Skeletal muscle satellite cell (primary cell): Measurements from ENCODE around the gene ANXA1.
A peak's percentile ranks its signal among the peaks of the same experiment; 100 is the strongest.
"Not testable (repeated sequence)": the region's sequence is repeated elsewhere in the genome, so short reads cannot be mapped to it uniquely, and the experiment has no call there.

Source experiments
- H3K27me3 ChIP-seq: 2 replicates; pipeline ENCODE4 v1.7.0; 2013; ENCODE audit warnings: low read length; ENCODE audit not compliant: control insufficient read depth, insufficient read depth
- H3K36me3 ChIP-seq: 2 replicates; pipeline ENCODE4 v1.7.0; 2013; ENCODE audit warnings: mild to moderate bottlenecking, control low read depth, low read length; ENCODE audit not compliant: insufficient read depth
- H3K4me1 ChIP-seq: 2 replicates; pipeline ENCODE4 v1.7.0; 2013; ENCODE audit warnings: low read length; ENCODE audit not compliant: control insufficient read depth, insufficient read depth
- H3K4me2 ChIP-seq: 2 replicates; pipeline ENCODE4 v1.7.0; 2013; ENCODE audit warnings: mild to moderate bottlenecking, low read length
- H3K4me3 ChIP-seq: 2 replicates; pipeline ENCODE4 v1.7.0; 2013; ENCODE audit warnings: low read length
- H3K9ac ChIP-seq: 2 replicates; pipeline ENCODE4 v1.7.0; 2013; ENCODE audit warnings: mild to moderate bottlenecking, low read depth, low read length, moderate library complexity
- H3K9me3 ChIP-seq: replicated peaks from 2 replicates; pipeline ENCODE4 v1.7.0; 2013; ENCODE audit warnings: mild to moderate bottlenecking, control low read depth, low read length

The ANXA1 gene

GRCh38 chr9:73173557-73174329 is 22.1 kb downstream of the ANXA1 start:
- Histone ChIP-seq H3K4me1 (peaks cover 10% of the 10 kb centered on the region), H3K4me3 (no peak overlapping the region), H3K36me3 (peaks cover 25% of the 10 kb centered on the region), H3K9me3 (no peaks in the 10 kb centered on the region), H3K27me3 (no peaks in the 10 kb centered on the region), H3K9ac (no peak overlapping the region), H3K4me2 (no peak overlapping the region)

DNA sequence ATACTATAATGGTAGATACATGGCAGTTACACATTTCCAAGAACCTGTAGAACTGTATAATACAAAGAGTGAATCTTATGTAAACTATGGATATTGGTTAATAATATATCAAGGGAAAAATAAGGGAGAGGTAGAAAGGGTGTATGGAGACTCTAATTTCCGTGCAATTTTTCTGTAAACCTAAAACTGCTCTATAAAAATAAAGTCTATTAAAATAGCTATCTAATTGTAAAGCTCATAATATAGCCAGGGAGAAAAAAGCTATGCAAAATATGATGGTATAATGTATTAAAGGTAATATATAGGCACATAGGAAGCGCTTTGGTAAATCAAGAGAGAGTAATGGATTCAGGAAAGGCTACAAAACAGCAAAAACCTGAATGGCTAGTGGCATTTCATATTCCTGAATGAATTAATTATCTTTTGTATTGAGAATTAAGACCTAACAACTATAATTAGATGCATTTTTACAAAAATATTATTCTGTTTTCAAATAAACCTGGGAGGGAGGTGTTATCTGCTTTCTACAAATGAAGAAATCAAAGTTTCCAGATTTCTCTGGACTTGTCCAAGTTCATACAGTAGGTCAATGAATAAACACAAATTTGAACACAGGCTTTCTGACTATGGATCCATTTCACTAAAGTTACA is 22.8 kb downstream of the ANXA1 start:
- Histone ChIP-seq H3K4me1 (peaks cover 17% of the 10 kb centered on the region), H3K36me3 (peaks cover 18% of the 10 kb centered on the region), H3K9ac (no peak overlapping the region), H3K27me3 (no peaks in the 10 kb centered on the region), H3K9me3 (no peaks in the 10 kb centered on the region), H3K4me3 (no peak overlapping the region), H3K4me2 (no peak overlapping the region)

- Histone ChIP-seq H3K4me3 (no peak overlapping the region), H3K9me3 (no peaks in the 10 kb centered on the region), H3K36me3 (peaks cover under 1% of the 10 kb centered on the region), H3K27me3 (no peaks in the 10 kb centered on the region), H3K9ac (no peak overlapping the region), H3K4me1 (peaks cover 29% of the 10 kb centered on the region), H3K4me2 (peak overlapping the region; percentile 5)
Observed at GRCh38 chr9:73176450-73176875, 24.8 kb downstream of the ANXA1 start.

- Histone ChIP-seq H3K4me2 (no peak overlapping the region), H3K4me3 (no peak overlapping the region), H3K27me3 (no peaks in the 10 kb centered on the region), H3K4me1 (peaks cover 29% of the 10 kb centered on the region), H3K9me3 (no peaks in the 10 kb centered on the region), H3K9ac (no peak overlapping the region), H3K36me3 (no peaks in the 10 kb centered on the region)
Observed at GRCh38 chr9:73178044-73178443, 26.4 kb downstream of the ANXA1 start.

DNA sequence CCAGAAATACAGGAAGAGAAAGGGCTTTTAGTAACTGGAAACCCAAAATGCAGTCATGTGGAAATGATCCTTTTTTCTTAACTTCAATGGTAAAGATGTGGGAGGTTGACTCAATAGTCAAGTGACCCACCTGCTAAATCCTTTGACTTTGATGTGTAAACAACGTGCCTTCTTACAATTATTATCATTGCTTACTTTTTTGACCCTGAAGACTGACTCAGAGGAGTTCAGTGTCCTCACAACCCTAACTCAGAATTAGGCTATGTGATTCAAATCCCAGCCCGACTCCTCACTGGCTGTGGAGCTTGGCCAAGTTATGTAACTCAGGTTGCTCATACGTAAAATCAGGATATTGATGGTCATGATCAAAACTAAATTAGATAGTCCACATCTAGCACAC is 27.9 kb downstream of the ANXA1 start:
- H3K4me2 ChIP-seq = peak overlapping the region; percentile 9
- H3K9ac ChIP-seq = no peak overlapping the region
- H3K4me3 ChIP-seq = no peak overlapping the region
- no peaks in the 10 kb centered on the region for H3K27me3 ChIP-seq
- H3K9me3 ChIP-seq = no peaks in the 10 kb centered on the region
- no peaks in the 10 kb centered on the region for H3K36me3 ChIP-seq
- peaks cover 33% of the 10 kb centered on the region for H3K4me1 ChIP-seq

DNA sequence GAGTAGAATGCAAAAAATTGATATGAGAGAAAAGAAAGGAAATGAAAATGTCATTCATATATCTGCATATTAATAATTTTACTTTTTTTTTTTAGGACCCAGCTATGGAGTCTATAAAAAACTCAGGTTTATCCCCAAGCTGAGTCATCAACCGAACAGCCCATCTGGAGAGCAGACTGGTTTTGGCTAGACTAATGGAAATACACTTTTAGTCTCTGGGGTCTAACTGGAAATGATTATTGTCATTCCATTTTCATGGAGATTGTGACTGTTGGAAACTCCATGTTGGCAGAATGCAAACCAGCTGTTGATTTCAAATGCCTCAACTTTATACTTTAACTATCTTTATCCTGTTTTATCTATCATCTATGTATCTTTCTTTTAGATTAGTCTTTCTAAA is 28.7 kb downstream of the ANXA1 start:
- Histone ChIP-seq H3K4me1 (peaks cover 34% of the 10 kb centered on the region), H3K36me3 (no peaks in the 10 kb centered on the region), H3K9ac (no peak overlapping the region), H3K27me3 (no peaks in the 10 kb centered on the region), H3K4me2 (no peak overlapping the region), H3K9me3 (no peaks in the 10 kb centered on the region), H3K4me3 (no peak overlapping the region)

GRCh38 chr9:73182928-73183327 is 31.3 kb downstream of the ANXA1 start:
- no peaks in the 10 kb centered on the region for H3K27me3 ChIP-seq
- H3K9ac ChIP-seq = no peak overlapping the region
- no peaks in the 10 kb centered on the region for H3K36me3 ChIP-seq
- H3K4me1 ChIP-seq = peaks cover 24% of the 10 kb centered on the region
- no peak overlapping the region for H3K4me2 ChIP-seq
- no peaks in the 10 kb centered on the region for H3K9me3 ChIP-seq
- no peak overlapping the region for H3K4me3 ChIP-seq

DNA sequence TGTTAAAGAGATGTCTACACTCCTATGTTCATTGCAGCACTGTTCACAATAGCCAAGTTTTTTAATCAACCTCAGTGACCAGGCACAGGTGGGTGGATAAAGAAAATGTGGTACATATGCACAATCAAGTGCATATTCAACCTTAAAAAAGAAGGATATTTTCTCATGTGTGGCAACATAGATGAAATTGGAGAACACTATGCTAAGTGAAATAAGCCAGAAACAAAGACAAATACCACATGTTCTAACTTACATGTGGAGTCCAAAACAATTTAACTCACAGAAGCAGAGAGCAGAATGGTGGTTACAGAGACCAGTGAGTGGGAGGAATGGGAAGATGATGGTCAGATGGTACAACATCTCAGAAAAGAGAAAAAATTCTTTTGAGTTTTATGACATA is 31.8 kb downstream of the ANXA1 start:
- H3K4me3 ChIP-seq = no peak overlapping the region

DNA sequence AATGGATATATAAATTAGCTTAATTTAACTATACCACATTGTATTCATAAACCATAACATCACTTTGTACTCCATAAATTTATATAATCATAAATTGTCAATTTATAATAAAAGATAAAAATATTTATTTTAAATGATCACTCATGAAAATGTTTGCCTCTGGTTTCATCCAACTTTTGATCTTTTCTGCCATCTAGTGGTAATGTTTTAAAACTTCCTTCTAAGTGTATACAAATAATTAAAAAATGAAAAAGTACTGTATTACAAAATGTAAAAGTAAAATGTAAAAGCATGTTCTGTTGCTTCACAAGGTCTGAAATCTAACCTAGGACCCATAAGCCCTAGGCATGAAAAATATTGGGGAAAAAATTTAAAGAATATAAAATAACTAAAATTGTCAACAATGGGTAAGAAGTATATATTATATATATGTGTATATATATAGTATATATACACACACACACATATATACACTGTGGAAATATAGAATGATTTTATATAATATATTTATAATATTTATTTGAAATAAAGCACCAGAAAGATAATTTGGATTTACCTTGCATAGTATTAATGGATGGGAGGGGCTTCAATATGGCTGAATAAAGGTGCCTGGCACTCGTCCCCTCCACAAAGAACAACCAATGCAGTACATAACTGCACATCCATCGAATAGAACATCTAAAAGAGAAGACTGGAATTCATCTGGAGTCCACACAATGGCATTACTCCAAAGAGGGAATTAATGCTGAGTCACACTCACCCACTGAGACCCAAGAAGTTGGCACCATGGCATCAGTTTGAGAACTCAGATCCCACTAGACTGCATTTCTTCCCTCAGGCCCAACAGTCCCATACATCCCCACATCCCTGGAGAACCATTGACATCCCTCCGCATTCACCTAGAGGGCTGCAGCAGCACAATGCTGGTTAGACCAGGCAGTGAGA is 32.5 kb downstream of the ANXA1 start:
- H3K9ac ChIP-seq = no peak overlapping the region
- H3K9me3 ChIP-seq = no peaks in the 10 kb centered on the region
- H3K4me2 ChIP-seq = no peak overlapping the region
- no peak overlapping the region for H3K4me3 ChIP-seq
- H3K27me3 ChIP-seq = no peaks in the 10 kb centered on the region
- H3K36me3 ChIP-seq = no peaks in the 10 kb centered on the region
- peaks cover 20% of the 10 kb centered on the region for H3K4me1 ChIP-seq

More for the DNA sequence above, 31.8 kb downstream of the ANXA1 start:
- H3K27me3 ChIP-seq = no peaks in the 10 kb centered on the region
- H3K9me3 ChIP-seq = no peaks in the 10 kb centered on the region
- H3K9ac ChIP-seq = no peak overlapping the region
- peaks cover 24% of the 10 kb centered on the region for H3K4me1 ChIP-seq
- H3K36me3 ChIP-seq = no peaks in the 10 kb centered on the region
- no peak overlapping the region for H3K4me2 ChIP-seq

GRCh38 chr9:73191109-73191508 is 39.4 kb downstream of the ANXA1 start:
- not testable (repeated sequence) for H3K4me2 ChIP-seq, H3K36me3 ChIP-seq, H3K9me3 ChIP-seq, H3K9ac ChIP-seq, H3K4me1 ChIP-seq, H3K27me3 ChIP-seq, H3K4me3 ChIP-seq

- no peaks in the 10 kb centered on the region for H3K27me3 ChIP-seq
- no peaks in the 10 kb centered on the region for H3K36me3 ChIP-seq
- no peak overlapping the region for H3K9ac ChIP-seq
- H3K4me3 ChIP-seq = no peak overlapping the region
- no peaks in the 10 kb centered on the region for H3K4me1 ChIP-seq
- H3K9me3 ChIP-seq = no peaks in the 10 kb centered on the region
- no peak overlapping the region for H3K4me2 ChIP-seq
Observed at GRCh38 chr9:73194284-73194683, 42.6 kb downstream of the ANXA1 start.
